Heart left ventricle (tissue), 16 donors: ENCODE measurements around the gene CCBE1. TPM values are rescaled to one million over a fixed set of nuclear protein-coding genes. Genes with fewer than 3 reads are reported as not detected.

Experiments
- ATAC-seq, 4 donors: fragments of 200-7000 bp; cut with Tn5 transposase; one replicate each; pipeline ENCODE4 v1.9.1; 2020 to 2022; ENCODE audit warnings: moderate library complexity in 4 of 4, mild to moderate bottlenecking in 3 of 4, moderate number of reproducible peaks in 1 of 4
- DNase-seq, 5 donors: peaks; one replicate each; pipeline ENCODE4 v3.0.0-alpha.2; 2020
- H3K27ac ChIP-seq, 12 donors: fragments of 200-600 bp; sonication (generic) in 4 of 12; one replicate each; pipeline versions ENCODE4 v1.5.0 to v1.8.0; 2016 to 2022; ENCODE audit warnings: mild to moderate bottlenecking in 2 of 12
- H3K27me3 ChIP-seq, 9 donors: fragments of 200-600 bp; sonication (generic) in 2 of 9; one replicate each; pipeline versions ENCODE4 v1.5.1 to v1.8.0; 2016 to 2022; ENCODE audit warnings: mild to moderate bottlenecking in 3 of 9
- H3K36me3 ChIP-seq, 9 donors: fragments of 200-600 bp; sonication (generic) in 2 of 9; one replicate each; pipeline versions ENCODE4 v1.5.0 to v1.8.0; 2018 to 2022; ENCODE audit warnings: mild to moderate bottlenecking in 2 of 9
- H3K4me1 ChIP-seq, 12 donors: fragments of 200-600 bp; sonication (generic) in 4 of 12; one replicate each; pipeline versions ENCODE4 v1.5.0 to v1.8.0; 2016 to 2022; ENCODE audit warnings: mild to moderate bottlenecking in 3 of 12
- H3K4me3 ChIP-seq, 12 donors: fragments of 200-600 bp; sonication (generic) in 4 of 12; one replicate each; pipeline versions ENCODE4 v1.5.0 to v1.8.0; 2017 to 2022; ENCODE audit warnings: mild to moderate bottlenecking in 9 of 12, moderate library complexity in 4 of 12
- H3K9me3 ChIP-seq, 12 donors: fragments of 200-600 bp; sonication (generic) in 4 of 12; one replicate each; pipeline versions ENCODE4 v1.5.0 to v1.8.0; 2016 to 2022; ENCODE audit warnings: mild to moderate bottlenecking in 1 of 12
- CTCF ChIP-seq, 12 donors: fragments of 200-600 bp; sonication (generic) in 4 of 12; IDR thresholded peaks; one replicate each; pipeline versions ENCODE4 v1.5.0 to v1.8.0; 2018 to 2022; ENCODE audit warnings: antibody characterized with exemption in 12 of 12, mild to moderate bottlenecking in 5 of 12
- POLR2A ChIP-seq, 2 donors: fragments of 450-650 bp; IDR thresholded peaks; one replicate each; pipeline ENCODE4 v1.6.1; 2017; ENCODE audit warnings: antibody characterized with exemption in 2 of 2, mild to moderate bottlenecking in 2 of 2, moderate library complexity in 2 of 2
- WGBS, 4 donors: extraction: QIAGEN DNeasy Blood & Tissue Kit in 2 of 4; methylation state at CpG; one replicate each; pipeline versions ENCODE4 v1.1.5 to v1.1.7; 2013 to 2018; 5-methylcytosine and 5-hydroxymethylcytosine counted together
- intact Hi-C, 10 donors: fragments of 100-400 bp; cut with DNase I; formaldehyde crosslinking; loops; one replicate each; pipeline versions ENCODE4 v1.11.1 to v1.14.2; 2022
- polyA plus RNA-seq, 2 donors: library from polyadenylated mRNA; stranded (reverse); fragments of 200-250 nt; gene quantifications; one replicate each; pipeline ENCODE4 v1.2.3, GENCODE V29; 2013
- total RNA-seq, 9 donors: library from RNA; depleted of rRNA in 2 of 9; stranded (reverse); fragments of >200 nt in 2 of 9; fragmentation: NEBNext Ultra II Directional in 3 of 9; extraction: Animal tissue kit (Norgen Biotek cat#: 25700) in 3 of 9; gene quantifications; one replicate each; pipeline versions ENCODE4 v1.1.0 to v1.2.4, GENCODE V29; 2016 to 2023
- donor health status: ischemic (EF 13 %, LVEDD 7.1; RV severe dilation, severe dysfunction).
- donor health status: healthy with polysubstance abuse.
- donor health status: DM: no; HTN: yes; CAD: no.
- donor health status: DM: no; HTN: no; CAD: no.
- donor health status: ischemic (EF 25% LVEDD 6.9; RV normal size, moderate dysfunction).
- donor health status: ischemic (EF 25% LVEDD 5.7; RV mildly dilated, moderate dysfunction).
- donor health status: healthy.
- donor health status: DM: yes; HTN: yes; CAD: no.
- donor health status: ischemic (EF 35%, LVEDD 5.7; RV mildly dilated, moderate dysfunction).
- donor health status: nonischemic (EF 11% LVEDD 7.7; RV severe dilation, severe dysfunction).
- donor health status: DM: yes; HTN: yes; CAD: no.
- donor health status: PGD.
- donor health status: ischemic (EF 29% LVEDD 5.4; RV normal size, mild dysfunction).
- donor health status: nonischemic (EF 23%, LVEDD 6.1; RV moderate dilation, normal function).

Gene CCBE1
- total and polyA plus RNA-seq, 11 donors, result 0.15 to 6.3 (median 0.74) TPM

DNA sequence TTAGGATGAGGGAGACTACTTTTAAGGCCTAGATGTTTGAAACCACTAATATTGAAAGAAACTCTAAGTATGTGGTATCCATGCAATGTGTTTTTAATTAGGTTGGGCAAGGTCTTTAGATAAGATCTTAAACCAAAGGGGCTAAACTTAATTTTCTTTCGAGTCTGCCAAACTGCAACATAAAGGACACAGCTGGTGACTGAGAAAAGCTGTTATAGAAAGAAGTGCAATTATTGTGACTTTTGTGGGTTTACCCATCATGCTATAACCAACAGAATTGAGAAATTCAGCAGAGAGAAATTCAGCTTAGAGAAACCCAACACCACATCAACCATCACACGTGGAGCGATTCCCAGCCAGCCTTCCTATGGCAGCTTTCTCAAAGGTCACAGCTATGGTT, 218.6 kb downstream of the CCBE1 start:
- ATAC-seq (no peak), DNase-seq (no peak)
- H3K9me3 ChIP-seq, result no peaks in the 10 kb centered on the region
- WGBS, 4 donors, result 70 to 81% (median 75%) methylated on average over 3 of the region's 3 CpGs
- no peaks in the 10 kb centered on the region for H3K4me1 ChIP-seq
- H3K36me3 ChIP-seq, result no peaks in the 10 kb centered on the region
- intact Hi-C loops, result loop anchor here in 1 of 10 donors (10.0 kb wide), 1 partner anchor 76 kb away; no protein-coding TSS in a partner anchor
- H3K27ac ChIP-seq, result no peak overlapping the region
- H3K27me3 ChIP-seq, result no peaks in the 10 kb centered on the region
- H3K4me3 ChIP-seq, result no peak overlapping the region
- TF ChIP-seq CTCF (IDR thresholded peaks at IDR 0.05) (no peak), POLR2A (IDR thresholded peaks at IDR 0.05) (no peak)

- intact Hi-C loops, result loop anchor here in 1 of 10 donors (10.0 kb wide), 1 partner anchor 77 kb away; no protein-coding TSS in a partner anchor
- Histone ChIP-seq H3K27ac (no peak overlapping the region), H3K27me3 (no peaks in the 10 kb centered on the region), H3K9me3 (no peaks in the 10 kb centered on the region), H3K36me3 (no peaks in the 10 kb centered on the region), H3K4me1 (no peaks in the 10 kb centered on the region), H3K4me3 (no peak overlapping the region)
- TF ChIP-seq CTCF (IDR thresholded peaks at IDR 0.05), result no peak
- no peak for DNase-seq
- 77 to 89% (median 80%) methylated on average over 2 of the region's 2 CpGs for WGBS, 4 donors
- ATAC-seq, result no peak
These were observed 219.4 kb downstream of the CCBE1 start for GRCh38 chr18:59477849-59478248.

DNA sequence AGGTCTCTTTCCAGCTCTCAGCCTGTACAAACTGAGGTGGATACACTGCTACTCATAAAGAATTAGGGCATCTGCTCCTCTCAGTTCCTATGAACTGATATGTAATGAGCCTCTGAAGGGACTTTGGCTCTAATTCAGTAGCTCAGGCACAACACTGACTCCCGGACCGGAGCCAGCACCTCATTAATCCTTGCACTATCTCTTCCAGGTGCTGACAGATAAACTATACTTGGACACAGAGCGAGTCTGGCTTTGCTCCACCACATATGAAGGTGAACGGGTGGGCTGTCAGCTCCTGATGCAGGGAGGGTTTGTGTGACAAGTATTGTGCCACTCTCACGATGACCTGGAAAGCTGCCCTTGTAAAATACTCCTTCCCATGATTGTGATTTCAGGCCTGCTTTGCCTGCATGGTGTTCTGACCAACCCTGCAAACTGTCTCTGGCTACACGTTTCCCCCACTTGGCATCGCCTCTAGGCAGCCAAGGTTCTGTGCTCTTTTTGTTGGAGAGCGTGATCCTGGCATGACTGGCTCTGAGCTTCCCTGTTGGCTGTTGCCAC, 226.6 kb downstream of the CCBE1 start:
- TF ChIP-seq CTCF (IDR thresholded peaks at IDR 0.05) (no peak), POLR2A (IDR thresholded peaks at IDR 0.05) (no peak)
- intact Hi-C loops, result loop anchor here in 6 of 10 donors (1.0 to 10.0 kb wide), 8 partner anchors 32 to 272 kb away; no protein-coding TSS in a partner anchor
- 28 to 42% (median 35%) methylated on average over 8 of the region's 8 CpGs for WGBS, 4 donors
- no peaks in the 10 kb centered on the region for H3K27me3 ChIP-seq
- peaks cover 0 to 20% (median 5%) of the 10 kb centered on the region in 12 donors for H3K4me1 ChIP-seq
- H3K36me3 ChIP-seq, result no peaks in the 10 kb centered on the region
- peak; percentile 83 to 88 (median 86) for ATAC-seq
- H3K9me3 ChIP-seq, result no peaks in the 10 kb centered on the region
- DNase-seq, result peak; percentile 36 to 85 (median 69)
- no peak overlapping the region for H3K4me3 ChIP-seq
- H3K27ac ChIP-seq, result peak overlapping the region; percentile 49 to 88 (median 74)

- TF ChIP-seq CTCF (IDR thresholded peaks at IDR 0.05), result no peak
- TF ChIP-seq POLR2A (IDR thresholded peaks at IDR 0.05), result no peak
- H3K9me3 ChIP-seq, result no peaks in the 10 kb centered on the region
- H3K27ac ChIP-seq, result peak overlapping the region; percentile 49 to 88 (median 74)
- H3K27me3 ChIP-seq, result no peaks in the 10 kb centered on the region
- no peak overlapping the region for H3K4me3 ChIP-seq
- H3K36me3 ChIP-seq, result no peaks in the 10 kb centered on the region
- 44 to 55% (median 52%) methylated on average over 15 of the region's 15 CpGs for WGBS, 4 donors
- ATAC-seq, result peak; percentile 72 to 92 (median 86)
- H3K4me1 ChIP-seq, result peaks cover 0 to 20% (median 5%) of the 10 kb centered on the region in 12 donors
- DNase-seq, result peak in 3 of 5 donors; percentile 34 to 83 (median 65)
- intact Hi-C loops, result loop anchor here in 9 of 10 donors (1.0 to 10.0 kb wide), 15 partner anchors 33 to 273 kb away; partner anchors contain the start of gene CCBE1 (in 2 of the 9)
These were observed 227.6 kb downstream of the CCBE1 start for GRCh38 chr18:59469463-59470180.
